Measurements from ENCODE around the gene YTHDF2.
"Not testable (repeated sequence)": the region's sequence is repeated elsewhere in the genome, so short reads cannot be mapped to it uniquely, and the experiment has no call there.

The YTHDF2 gene

GRCh38 chr1:28720376-28720775, 16.4 kb upstream of the YTHDF2 start:
- no peak for DNase-seq (ENCODE audit: low read depth, low spot score)
- TF ChIP-seq YY1 (IDR thresholded peaks at IDR 0.05; ENCODE audit: insufficient read depth, insufficient read length) (no peak), SUZ12 (IDR thresholded peaks at IDR 0.05; ENCODE audit: extremely low read depth, insufficient read depth, insufficient read length) (no peak), ZNF274 (IDR thresholded peaks at IDR 0.05; ENCODE audit: low read depth, low read length) (no peak)
- no peak overlapping the region for H3K4me3 ChIP-seq (ENCODE audit: insufficient read length, low read depth)
- H3K9me3 ChIP-seq (ENCODE audit: insufficient read depth, low read length): no peaks in the 10 kb centered on the region
- no peaks in the 10 kb centered on the region for H3K36me3 ChIP-seq (ENCODE audit: insufficient read depth, insufficient read length, low read length)
- no peak overlapping the region for H3K9ac ChIP-seq (ENCODE audit: insufficient read length, low read depth)
- H3K4me1 ChIP-seq (ENCODE audit: insufficient read depth, insufficient read length): peaks cover 2% of the 10 kb centered on the region
- H3K27me3 ChIP-seq (ENCODE audit: insufficient read depth, insufficient read length): no peaks in the 10 kb centered on the region

DNA sequence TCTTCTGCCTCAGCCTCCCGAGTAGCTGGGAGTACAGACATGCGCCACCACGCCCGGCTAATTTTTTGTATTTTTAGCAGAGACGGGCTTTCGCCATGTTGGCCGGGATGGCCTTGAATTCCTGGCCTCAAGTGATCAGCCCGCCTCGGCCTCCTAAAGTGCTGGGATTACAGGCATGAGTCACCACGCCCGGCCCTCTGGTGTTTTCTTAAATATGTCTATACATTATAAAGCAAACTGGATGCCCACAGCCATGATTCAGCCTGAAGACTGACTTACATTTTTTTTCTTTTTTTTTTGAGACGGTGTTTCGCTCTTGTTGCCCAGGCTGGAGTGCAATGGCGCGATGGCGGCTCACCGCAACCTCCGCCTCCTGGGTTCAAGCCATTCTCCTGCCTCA, 14.8 kb upstream of the YTHDF2 start:
- DNase-seq (ENCODE audit: low read depth, low spot score); H3K27me3 ChIP-seq (ENCODE audit: insufficient read depth, insufficient read length); H3K4me1 ChIP-seq (ENCODE audit: insufficient read depth, insufficient read length); H3K9me3 ChIP-seq (ENCODE audit: insufficient read depth, low read length); H3K9ac ChIP-seq (ENCODE audit: insufficient read length, low read depth); H3K36me3 ChIP-seq (ENCODE audit: insufficient read depth, insufficient read length, low read length); H3K4me3 ChIP-seq (ENCODE audit: insufficient read length, low read depth): not testable (repeated sequence)

DNA sequence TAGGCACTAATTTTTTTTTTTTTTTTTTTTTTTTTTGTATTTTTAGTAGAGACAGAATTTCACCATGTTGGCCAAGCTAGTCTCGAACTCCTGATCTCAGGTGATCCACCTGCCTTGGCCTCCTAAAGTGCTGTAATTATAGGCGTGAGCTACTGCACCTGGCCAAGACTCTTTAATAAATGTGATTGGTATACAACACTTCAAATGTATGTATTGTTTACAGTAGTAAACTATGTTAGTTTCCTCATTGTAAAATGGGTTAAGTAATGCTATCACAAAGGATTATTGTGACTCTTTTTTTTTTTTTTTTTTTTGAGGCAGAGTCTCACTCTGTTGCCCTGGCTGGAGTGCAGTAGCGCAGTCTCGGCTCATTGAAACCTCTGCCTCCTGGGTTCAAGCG, 11.4 kb upstream of the YTHDF2 start:
- H3K27me3 ChIP-seq (ENCODE audit: insufficient read depth, insufficient read length); H3K9ac ChIP-seq (ENCODE audit: insufficient read length, low read depth); H3K4me1 ChIP-seq (ENCODE audit: insufficient read depth, insufficient read length); H3K36me3 ChIP-seq (ENCODE audit: insufficient read depth, insufficient read length, low read length); H3K9me3 ChIP-seq (ENCODE audit: insufficient read depth, low read length); DNase-seq (ENCODE audit: low read depth, low spot score); H3K4me3 ChIP-seq (ENCODE audit: insufficient read length, low read depth): not testable (repeated sequence)

DNA sequence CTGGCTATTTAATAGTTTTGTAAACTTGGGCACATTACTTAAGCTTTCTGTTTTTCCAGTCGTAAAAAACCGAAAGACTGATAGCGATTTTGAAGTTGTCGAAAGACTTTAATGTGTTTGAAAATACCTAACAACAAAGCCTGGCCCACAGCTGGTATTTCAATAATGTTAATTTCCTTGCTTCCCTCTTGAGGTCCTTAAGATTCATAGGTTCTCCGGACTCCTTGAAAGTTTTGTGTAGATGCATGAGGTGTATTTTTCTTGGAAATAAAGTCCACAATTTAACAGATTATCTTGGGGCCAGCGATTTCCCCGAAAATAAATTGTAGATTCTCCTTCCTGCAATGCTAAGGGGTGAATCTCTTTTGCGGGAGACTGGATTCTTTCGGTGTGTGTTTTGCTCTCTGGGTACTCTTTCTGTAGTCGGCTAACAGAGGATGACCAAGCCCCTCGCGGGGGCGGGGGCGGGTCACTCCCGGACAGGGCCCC, 735 bp upstream of the YTHDF2 start:
- H3K9ac ChIP-seq (ENCODE audit: insufficient read length, low read depth): peak overlapping the region; percentile 99
- TF ChIP-seq ZNF274 (IDR thresholded peaks at IDR 0.05; ENCODE audit: low read depth, low read length): no peak
- no peak for TF ChIP-seq SUZ12 (IDR thresholded peaks at IDR 0.05; ENCODE audit: extremely low read depth, insufficient read depth, insufficient read length)
- no peak for TF ChIP-seq YY1 (IDR thresholded peaks at IDR 0.05; ENCODE audit: insufficient read depth, insufficient read length)

DNA sequence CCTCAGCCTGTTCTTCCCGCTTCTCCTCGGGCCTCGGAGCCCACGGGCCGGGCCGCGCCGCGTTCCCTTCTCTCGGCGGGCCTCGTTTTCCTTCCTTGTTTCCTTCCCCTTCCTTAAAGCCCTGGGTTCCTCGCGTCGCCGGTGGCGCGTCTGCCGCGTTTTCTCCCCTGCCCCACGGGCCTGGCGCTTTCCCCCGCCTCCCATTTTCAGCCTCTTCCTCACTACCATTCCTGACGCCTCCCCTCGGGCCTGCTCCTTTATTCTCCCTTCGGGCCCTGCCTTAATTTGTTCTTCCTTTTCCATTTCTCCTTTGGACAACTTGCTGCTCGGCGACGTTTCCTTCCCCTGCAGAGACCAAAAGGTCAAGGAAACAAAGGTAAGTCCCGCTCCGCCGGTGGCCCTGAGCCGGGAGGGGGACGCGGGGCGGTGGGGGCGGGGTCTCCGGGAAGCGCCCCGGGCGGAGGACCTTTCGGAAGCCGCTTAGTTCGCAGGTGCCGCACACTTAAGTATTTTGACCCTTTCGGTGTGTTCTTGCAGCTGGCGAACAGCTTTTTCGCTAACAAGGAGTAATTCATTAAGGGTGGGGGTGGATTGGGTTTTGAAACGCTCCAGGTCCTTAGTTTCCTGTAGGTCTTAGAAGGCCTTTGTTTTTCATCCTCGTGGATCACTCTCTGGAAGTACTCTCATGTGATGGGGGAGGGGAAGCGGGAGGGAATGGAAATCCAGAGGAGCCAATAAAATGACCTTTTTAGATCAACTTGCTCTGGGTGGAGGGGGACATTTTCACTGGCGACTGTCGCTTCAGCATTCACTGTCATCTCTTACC, 780 bp downstream of the YTHDF2 start:
- TF ChIP-seq ZNF274 (IDR thresholded peaks at IDR 0.05; ENCODE audit: low read depth, low read length): no peak
- TF ChIP-seq YY1 (IDR thresholded peaks at IDR 0.05; ENCODE audit: insufficient read depth, insufficient read length): no peak
- TF ChIP-seq SUZ12 (IDR thresholded peaks at IDR 0.05; ENCODE audit: extremely low read depth, insufficient read depth, insufficient read length): no peak
- Histone ChIP-seq H3K4me1 (ENCODE audit: insufficient read depth, insufficient read length) (peaks cover 11% of the 10 kb centered on the region), H3K9ac (ENCODE audit: insufficient read length, low read depth) (peak overlapping the region; percentile 99), H3K27me3 (ENCODE audit: insufficient read depth, insufficient read length) (no peaks in the 10 kb centered on the region), H3K36me3 (ENCODE audit: insufficient read depth, insufficient read length, low read length) (peaks cover 47% of the 10 kb centered on the region), H3K9me3 (ENCODE audit: insufficient read depth, low read length) (no peaks in the 10 kb centered on the region), H3K4me3 (ENCODE audit: insufficient read length, low read depth) (peak overlapping the region; percentile 99)
- peak; percentile 62 for DNase-seq (ENCODE audit: low read depth, low spot score)

More for the DNA sequence above, 735 bp upstream of the YTHDF2 start:
- Histone ChIP-seq H3K36me3 (ENCODE audit: insufficient read depth, insufficient read length, low read length) (peaks cover 31% of the 10 kb centered on the region), H3K27me3 (ENCODE audit: insufficient read depth, insufficient read length) (no peaks in the 10 kb centered on the region), H3K4me1 (ENCODE audit: insufficient read depth, insufficient read length) (peaks cover 8% of the 10 kb centered on the region), H3K9me3 (ENCODE audit: insufficient read depth, low read length) (no peaks in the 10 kb centered on the region), H3K4me3 (ENCODE audit: insufficient read length, low read depth) (peak overlapping the region; percentile 99)
- DNase-seq (ENCODE audit: low read depth, low spot score): no peak

- no peak for DNase-seq (ENCODE audit: low read depth, low spot score)
- Histone ChIP-seq H3K4me1 (ENCODE audit: insufficient read depth, insufficient read length) (peaks cover 7% of the 10 kb centered on the region), H3K36me3 (ENCODE audit: insufficient read depth, insufficient read length, low read length) (peaks cover 73% of the 10 kb centered on the region), H3K9me3 (ENCODE audit: insufficient read depth, low read length) (no peaks in the 10 kb centered on the region), H3K27me3 (ENCODE audit: insufficient read depth, insufficient read length) (no peaks in the 10 kb centered on the region), H3K9ac (ENCODE audit: insufficient read length, low read depth) (no peak overlapping the region), H3K4me3 (ENCODE audit: insufficient read length, low read depth) (no peak overlapping the region)
- TF ChIP-seq YY1 (IDR thresholded peaks at IDR 0.05; ENCODE audit: insufficient read depth, insufficient read length): no peak
- TF ChIP-seq ZNF274 (IDR thresholded peaks at IDR 0.05; ENCODE audit: low read depth, low read length): no peak
- TF ChIP-seq SUZ12 (IDR thresholded peaks at IDR 0.05; ENCODE audit: extremely low read depth, insufficient read depth, insufficient read length): no peak
Measured at GRCh38 chr1:28740118-28740517, 3.4 kb downstream of the YTHDF2 start.

DNA sequence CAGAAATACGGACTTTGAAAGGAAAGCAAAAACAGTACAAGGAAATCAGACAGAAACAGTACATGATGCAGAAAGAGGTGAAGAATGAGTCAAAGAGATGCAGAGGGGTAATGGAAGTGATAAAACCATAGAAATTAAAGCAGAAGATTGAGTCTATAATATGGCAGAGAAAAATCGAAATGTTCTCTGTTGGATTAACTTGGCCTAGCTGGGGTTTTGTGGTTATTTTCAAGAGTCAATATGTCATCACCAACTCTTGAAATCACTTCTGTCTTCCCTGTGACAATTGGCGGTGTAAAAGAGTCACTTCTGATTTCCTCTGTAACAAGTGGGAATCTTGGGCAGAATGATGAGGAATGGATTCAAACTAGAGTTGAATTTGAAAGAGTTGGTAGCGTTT, 7.4 kb downstream of the YTHDF2 start:
- Histone ChIP-seq H3K9me3 (ENCODE audit: insufficient read depth, low read length) (no peaks in the 10 kb centered on the region), H3K4me1 (ENCODE audit: insufficient read depth, insufficient read length) (peaks cover 3% of the 10 kb centered on the region), H3K4me3 (ENCODE audit: insufficient read length, low read depth) (no peak overlapping the region), H3K9ac (ENCODE audit: insufficient read length, low read depth) (no peak overlapping the region), H3K27me3 (ENCODE audit: insufficient read depth, insufficient read length) (no peaks in the 10 kb centered on the region), H3K36me3 (ENCODE audit: insufficient read depth, insufficient read length, low read length) (peaks cover 93% of the 10 kb centered on the region)
- TF ChIP-seq SUZ12 (IDR thresholded peaks at IDR 0.05; ENCODE audit: extremely low read depth, insufficient read depth, insufficient read length): no peak
- no peak for TF ChIP-seq YY1 (IDR thresholded peaks at IDR 0.05; ENCODE audit: insufficient read depth, insufficient read length)
- no peak for TF ChIP-seq ZNF274 (IDR thresholded peaks at IDR 0.05; ENCODE audit: low read depth, low read length)
- no peak for DNase-seq (ENCODE audit: low read depth, low spot score)
